ENCODE measurements around the gene TDRD1. TPM values are rescaled to one million over a fixed set of nuclear protein-coding genes. Genes with fewer than 3 reads are reported as not detected.

The TDRD1 gene
- polyA plus RNA-seq, 3 donors from 2014 or later, result not detected

DNA sequence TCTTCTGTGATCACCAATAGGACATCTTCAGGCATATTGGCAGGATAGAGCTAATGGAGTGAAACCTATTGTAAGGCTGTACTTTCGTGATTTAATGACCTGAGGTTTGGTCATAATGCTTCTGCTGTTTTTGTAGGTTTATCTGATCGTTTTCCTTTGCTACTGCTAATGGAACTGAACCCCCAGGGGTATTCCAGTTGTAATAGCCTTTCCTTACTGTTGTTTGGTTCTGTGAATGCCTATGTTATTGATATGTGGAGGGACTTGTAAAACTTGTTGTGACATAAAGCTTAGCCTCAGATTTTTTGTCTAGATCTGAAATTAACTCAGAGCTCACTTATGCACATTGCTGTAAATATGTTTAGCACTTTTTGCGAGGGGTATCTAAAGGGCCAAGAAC lies 49.0 kb downstream of the TDRD1 start:
- Mint-ChIP-seq H3K27me3 (ENCODE audit: low read depth in 3 of 3) (peaks cover 2 to 12% (median 3%) of the 10 kb centered on the region in 3 donors), H3K27ac (no peak overlapping the region), H3K36me3 (no peaks in the 10 kb centered on the region), H3K4me1 (no peaks in the 10 kb centered on the region), H3K4me3 (no peak overlapping the region), H3K9me3 (no peaks in the 10 kb centered on the region)
- no peak for DNase-seq

DNA sequence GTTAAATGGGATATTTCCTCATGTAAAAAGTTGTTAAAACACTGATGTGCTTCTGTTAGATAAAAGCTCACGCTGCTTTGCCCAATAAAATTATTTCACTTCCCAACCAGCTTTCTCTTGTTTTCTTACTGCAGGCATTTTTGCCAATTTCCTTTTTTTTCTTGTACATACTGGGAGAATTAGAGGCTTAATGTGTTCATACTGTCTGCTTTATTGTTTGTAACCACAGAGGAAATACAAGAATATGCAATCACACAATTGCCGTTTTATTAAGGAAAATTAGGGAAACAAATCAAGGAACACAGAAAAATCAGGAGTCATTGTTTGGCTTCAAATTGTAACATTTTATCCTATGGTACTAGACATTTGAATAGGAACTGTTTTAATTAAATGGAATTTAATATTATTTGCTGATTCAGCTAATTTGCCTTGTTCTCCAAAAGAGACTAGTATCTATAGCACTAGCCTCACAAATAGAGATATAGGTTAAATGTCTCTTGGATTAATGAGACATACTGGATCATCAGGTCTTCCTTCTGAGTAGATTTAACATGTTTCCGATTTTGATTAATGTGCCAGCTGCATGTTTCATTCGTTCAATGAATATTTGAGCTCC lies 53.5 kb downstream of the TDRD1 start:
- Mint-ChIP-seq H3K4me3 (no peak overlapping the region), H3K9me3 (no peaks in the 10 kb centered on the region), H3K36me3 (no peaks in the 10 kb centered on the region), H3K27ac (no peak overlapping the region), H3K4me1 (no peaks in the 10 kb centered on the region), H3K27me3 (ENCODE audit: low read depth in 3 of 3) (peaks cover 1 to 7% (median 3%) of the 10 kb centered on the region in 3 donors)
- no peak for DNase-seq

- no peak overlapping the region for H3K4me3 Mint-ChIP-seq
- no peaks in the 10 kb centered on the region for H3K9me3 Mint-ChIP-seq
- H3K27me3 Mint-ChIP-seq (ENCODE audit: low read depth in 3 of 3), result peaks cover 2 to 12% (median 5%) of the 10 kb centered on the region in 3 donors
- no peak for DNase-seq
- H3K4me1 Mint-ChIP-seq, result no peaks in the 10 kb centered on the region
- no peaks in the 10 kb centered on the region for H3K36me3 Mint-ChIP-seq
- H3K27ac Mint-ChIP-seq, result no peak overlapping the region
Measured at GRCh38 chr10:114233482-114233881, 54.3 kb downstream of the TDRD1 start.

DNA sequence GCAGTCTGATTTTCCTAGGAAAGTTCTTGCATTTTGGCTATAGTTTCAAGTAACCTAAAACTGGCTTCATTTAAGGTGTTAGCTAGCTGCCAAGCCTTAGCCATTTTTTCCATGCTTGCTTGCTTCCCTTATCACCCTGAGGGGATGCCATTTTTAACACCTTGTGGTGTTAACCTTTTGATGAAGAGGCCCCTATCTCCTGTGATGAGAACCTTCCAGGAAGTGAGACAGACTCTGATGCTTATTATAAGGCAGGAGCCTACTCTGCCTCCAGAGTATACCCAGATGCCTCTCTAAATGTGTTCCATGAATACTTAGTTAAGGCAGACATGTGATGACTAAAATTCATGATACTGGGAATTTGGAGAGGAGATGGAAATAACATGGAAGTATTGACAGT lies 55.0 kb downstream of the TDRD1 start:
- H3K9me3 Mint-ChIP-seq, result no peaks in the 10 kb centered on the region

GRCh38 chr10:114239117-114239993 lies 60.2 kb downstream of the TDRD1 start, which contains the start of gene VWA2:
Gene VWA2, plus strand, starts transcription at chr10:114239254. Its CDS starts 9,460 bp downstream, at chr10:114248714.
- DNase-seq, result no peak
- no peaks in the 10 kb centered on the region for H3K36me3 Mint-ChIP-seq
- H3K27me3 Mint-ChIP-seq (ENCODE audit: low read depth in 3 of 3), result peaks cover 4 to 12% (median 7%) of the 10 kb centered on the region in 3 donors
- H3K4me1 Mint-ChIP-seq, result no peaks in the 10 kb centered on the region
- peak within 1 kb of the TSS in 1 of 5 donors; percentile 28 for H3K4me3 Mint-ChIP-seq
- H3K9me3 Mint-ChIP-seq, result peaks cover 0 to 2% (median 0%) of the 10 kb centered on the region in 6 donors
- H3K27ac Mint-ChIP-seq, result no peak within 1 kb of the TSS

More for the DNA sequence above, 55.0 kb downstream of the TDRD1 start:
- Mint-ChIP-seq H3K4me1 (no peaks in the 10 kb centered on the region), H3K27ac (no peak overlapping the region), H3K36me3 (no peaks in the 10 kb centered on the region), H3K27me3 (ENCODE audit: low read depth in 3 of 3) (peaks cover 2 to 12% (median 5%) of the 10 kb centered on the region in 3 donors), H3K4me3 (no peak overlapping the region)
- DNase-seq, result no peak

DNA sequence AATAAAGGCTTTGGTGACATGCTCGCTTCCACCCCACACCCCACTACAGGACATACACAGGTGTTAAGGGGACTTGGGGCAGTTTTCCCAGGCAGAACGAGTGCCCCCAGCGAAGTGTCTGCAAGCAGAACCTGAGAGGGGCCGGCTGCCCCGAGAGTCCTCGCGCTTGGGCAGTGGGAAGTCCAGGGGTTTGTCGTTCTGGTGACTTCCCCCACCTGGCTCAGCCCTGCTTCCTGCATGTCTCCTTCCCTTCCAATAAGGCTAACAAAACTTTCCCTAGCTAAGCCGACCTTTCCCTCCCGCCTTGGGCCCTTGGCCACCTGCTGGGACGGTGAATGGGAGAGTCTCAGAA lies 60.8 kb downstream of the TDRD1 start:
- no peak overlapping the region for H3K4me3 Mint-ChIP-seq
- peaks cover 0 to 2% (median 0%) of the 10 kb centered on the region in 6 donors for H3K9me3 Mint-ChIP-seq
- no peaks in the 10 kb centered on the region for H3K4me1 Mint-ChIP-seq
- H3K27me3 Mint-ChIP-seq (ENCODE audit: low read depth in 3 of 3), result peaks cover 4 to 12% (median 7%) of the 10 kb centered on the region in 3 donors
- no peak overlapping the region for H3K27ac Mint-ChIP-seq
- H3K36me3 Mint-ChIP-seq, result no peaks in the 10 kb centered on the region
- no peak for DNase-seq

GRCh38 chr10:114242235-114242634 lies 63.1 kb downstream of the TDRD1 start:
- DNase-seq, result no peak
- peaks cover 0 to 4% (median 0%) of the 10 kb centered on the region in 6 donors for H3K9me3 Mint-ChIP-seq
- H3K4me3 Mint-ChIP-seq, result no peak overlapping the region
- H3K36me3 Mint-ChIP-seq, result no peaks in the 10 kb centered on the region
- H3K4me1 Mint-ChIP-seq, result no peaks in the 10 kb centered on the region
- H3K27me3 Mint-ChIP-seq (ENCODE audit: low read depth in 3 of 3), result peaks cover 3 to 10% (median 9%) of the 10 kb centered on the region in 3 donors
- no peak overlapping the region for H3K27ac Mint-ChIP-seq

GRCh38 chr10:114243661-114244060 lies 64.5 kb downstream of the TDRD1 start:
- H3K36me3 Mint-ChIP-seq, result no peaks in the 10 kb centered on the region
- peaks cover 3 to 7% (median 4%) of the 10 kb centered on the region in 3 donors for H3K27me3 Mint-ChIP-seq (ENCODE audit: low read depth in 3 of 3)

DNA sequence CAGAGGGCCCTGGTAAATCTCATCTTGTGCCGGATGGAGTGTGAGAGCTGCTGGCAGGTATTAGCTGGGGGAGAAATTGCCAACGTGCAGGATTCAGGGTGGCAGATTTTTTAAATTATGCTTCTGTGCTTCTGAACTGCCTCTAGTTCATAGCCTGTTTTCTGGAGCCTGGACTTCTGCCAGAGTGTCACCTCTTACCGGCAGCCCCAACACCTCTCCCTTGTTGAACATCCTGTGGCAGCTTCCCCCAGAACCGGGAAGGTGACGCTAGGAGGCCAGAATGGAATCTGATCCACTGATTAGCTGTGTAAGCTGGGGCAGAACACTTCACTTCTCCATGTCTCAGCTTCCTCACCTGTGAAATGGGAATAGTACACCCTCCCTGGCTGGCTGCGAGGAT lies 65.0 kb downstream of the TDRD1 start:
- Mint-ChIP-seq H3K27ac (no peak overlapping the region), H3K4me1 (no peaks in the 10 kb centered on the region), H3K4me3 (no peak overlapping the region), H3K36me3 (no peaks in the 10 kb centered on the region), H3K27me3 (ENCODE audit: low read depth in 3 of 3) (peaks cover 3 to 7% (median 4%) of the 10 kb centered on the region in 3 donors), H3K9me3 (peaks cover 0 to 4% (median 0%) of the 10 kb centered on the region in 6 donors)
- DNase-seq, result no peak

More at GRCh38 chr10:114243661-114244060, 64.5 kb downstream of the TDRD1 start:
- H3K4me1 Mint-ChIP-seq, result no peaks in the 10 kb centered on the region
- H3K9me3 Mint-ChIP-seq, result peaks cover 0 to 4% (median 0%) of the 10 kb centered on the region in 6 donors
- H3K4me3 Mint-ChIP-seq, result no peak overlapping the region
- H3K27ac Mint-ChIP-seq, result no peak overlapping the region
- no peak for DNase-seq

GRCh38 chr10:114245121-114245791 lies 66.1 kb downstream of the TDRD1 start:
- Mint-ChIP-seq H3K27ac (no peak overlapping the region), H3K27me3 (ENCODE audit: low read depth in 3 of 3) (peaks cover 5 to 7% (median 7%) of the 10 kb centered on the region in 3 donors), H3K4me1 (no peaks in the 10 kb centered on the region), H3K4me3 (no peak overlapping the region), H3K36me3 (no peaks in the 10 kb centered on the region), H3K9me3 (peaks cover 0 to 4% (median 0%) of the 10 kb centered on the region in 6 donors)
- no peak for DNase-seq

GRCh38 chr10:114246679-114247305 lies 67.6 kb downstream of the TDRD1 start:
- no peak overlapping the region for H3K27ac Mint-ChIP-seq
- H3K4me1 Mint-ChIP-seq, result no peaks in the 10 kb centered on the region
- no peak for DNase-seq
- H3K27me3 Mint-ChIP-seq (ENCODE audit: low read depth in 3 of 3), result peaks cover 3 to 5% (median 5%) of the 10 kb centered on the region in 3 donors
- H3K9me3 Mint-ChIP-seq, result peaks cover 0 to 4% (median 0%) of the 10 kb centered on the region in 6 donors
- no peaks in the 10 kb centered on the region for H3K36me3 Mint-ChIP-seq
- no peak overlapping the region for H3K4me3 Mint-ChIP-seq

DNA sequence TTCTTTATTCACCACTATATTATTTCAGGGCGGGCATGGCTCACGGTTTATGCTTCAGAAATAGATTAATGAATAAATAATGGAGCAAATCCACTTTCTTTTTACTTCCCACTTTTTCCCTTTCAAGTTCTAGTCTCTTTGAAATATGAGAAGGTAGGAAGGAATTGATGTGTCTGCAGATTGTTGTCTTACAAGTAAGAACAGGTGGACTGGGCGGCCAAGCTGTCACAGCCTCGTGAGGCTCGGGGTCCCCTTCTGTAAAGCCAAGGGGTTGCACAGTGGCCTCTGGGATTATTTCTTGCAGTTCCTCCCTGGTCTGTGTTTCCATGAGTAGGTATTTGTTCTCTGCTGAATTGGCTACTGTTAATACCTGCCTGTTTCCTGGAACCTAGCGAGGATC lies 71.1 kb downstream of the TDRD1 start:
- DNase-seq, result no peak
- Mint-ChIP-seq H3K4me3 (no peak overlapping the region), H3K36me3 (no peaks in the 10 kb centered on the region), H3K4me1 (peaks cover 0 to 2% of the 10 kb centered on the region in 2 donors), H3K9me3 (peaks cover 0 to 2% (median 0%) of the 10 kb centered on the region in 6 donors), H3K27ac (no peak overlapping the region), H3K27me3 (ENCODE audit: low read depth in 3 of 3) (peaks cover 4 to 6% (median 5%) of the 10 kb centered on the region in 3 donors)

GRCh38 chr10:114250716-114251115 lies 71.6 kb downstream of the TDRD1 start:
- peaks cover 2 to 6% (median 4%) of the 10 kb centered on the region in 3 donors for H3K27me3 Mint-ChIP-seq (ENCODE audit: low read depth in 3 of 3)
- no peak for DNase-seq
- H3K27ac Mint-ChIP-seq, result no peak overlapping the region
- no peak overlapping the region for H3K4me3 Mint-ChIP-seq
- peaks cover 0 to 2% (median 0%) of the 10 kb centered on the region in 6 donors for H3K9me3 Mint-ChIP-seq
- peaks cover 0 to 2% of the 10 kb centered on the region in 2 donors for H3K4me1 Mint-ChIP-seq
- no peaks in the 10 kb centered on the region for H3K36me3 Mint-ChIP-seq

All from immature natural killer cell (primary cell).